GM18867 (cell line): ENCODE measurements around the gene ARHGEF3.

Source experiments
- ATAC-seq: cut with Tn5 transposase; IDR thresholded peaks from one replicate; pipeline ENCODE4 v1.9.1; 2021; ENCODE audit warnings: mild to moderate bottlenecking, moderate library complexity; ENCODE audit not compliant: unreplicated experiment

ARHGEF3 gene

DNA sequence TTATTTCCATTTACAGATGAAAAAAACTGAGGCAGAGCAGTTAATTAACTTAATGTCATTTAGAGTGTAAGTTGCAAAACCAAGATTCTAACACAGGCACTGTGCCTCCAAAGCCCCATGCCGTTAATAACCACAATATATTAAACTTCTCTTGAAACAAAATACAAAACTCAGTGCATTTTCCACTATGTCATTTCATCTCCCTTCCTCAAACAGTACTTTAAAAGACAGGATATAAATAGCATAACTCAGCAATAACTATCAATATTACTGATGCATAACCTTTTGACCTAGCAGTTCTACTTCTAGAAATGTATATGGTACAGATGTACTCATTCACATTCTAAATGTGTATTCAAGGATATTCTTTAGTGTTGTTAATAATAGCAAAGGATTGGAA, 113.6 kb downstream of the ARHGEF3 start:
- peak; percentile 55 for ATAC-seq

DNA sequence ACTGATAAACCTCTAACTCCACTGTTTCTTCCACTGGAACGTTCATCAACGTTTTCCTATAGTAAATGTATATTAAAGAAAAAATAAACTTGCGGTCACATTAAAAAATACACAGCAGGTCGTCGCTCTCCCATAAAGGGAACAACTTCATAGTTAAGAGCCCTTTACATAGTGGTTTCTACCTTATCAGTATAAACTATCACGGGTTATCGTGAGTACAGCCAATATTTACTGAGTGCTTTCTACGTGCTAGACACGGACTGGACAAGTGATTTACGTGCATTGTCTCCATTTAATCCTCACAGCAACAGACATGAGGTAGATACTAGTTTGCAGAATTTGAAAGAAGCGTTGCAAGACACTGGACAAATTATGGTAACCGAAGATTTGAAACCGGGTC, 117.7 kb downstream of the ARHGEF3 start:
- no peak for ATAC-seq

DNA sequence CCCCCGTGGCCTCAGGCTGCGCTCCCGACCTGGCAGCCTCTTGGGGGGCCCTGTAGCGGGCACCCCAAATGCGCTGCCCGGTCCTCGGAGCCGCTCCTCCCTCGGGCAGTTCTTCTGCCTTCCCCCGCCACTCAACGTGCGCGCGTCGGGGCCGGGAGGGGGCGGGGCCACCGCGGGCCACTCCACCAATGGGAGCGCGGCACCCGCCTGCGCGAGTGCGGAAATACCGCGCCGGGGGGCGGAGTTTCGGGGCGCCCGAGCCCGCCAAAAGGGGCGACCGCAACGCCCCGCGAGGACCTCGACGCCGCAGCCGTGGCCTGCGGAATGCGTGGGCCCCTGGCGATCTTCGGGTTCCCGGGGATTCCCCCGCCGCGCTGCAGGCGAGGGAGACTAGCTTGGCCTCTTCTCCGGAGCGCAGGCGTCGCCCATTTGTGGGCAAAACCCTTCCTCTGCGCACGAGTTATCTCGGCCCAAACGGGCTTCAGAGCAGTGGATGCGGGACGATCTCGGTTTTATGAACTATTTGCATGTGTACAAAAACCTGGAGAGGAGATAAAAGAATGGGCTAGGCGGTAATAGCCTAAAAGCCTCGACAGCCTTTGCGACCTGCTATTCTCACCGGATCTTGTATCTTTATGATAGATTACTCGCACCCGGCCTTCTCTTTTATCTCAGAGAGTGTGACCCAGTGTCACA, 118.5 kb downstream of the ARHGEF3 start, which contains the start of gene TASOR:
TSS of gene TASOR (minus strand) at position 144 of the 696 bp plus-strand sequence. CDS start 259 bp downstream, outside the sequence.
- peak; percentile 76 for ATAC-seq

DNA sequence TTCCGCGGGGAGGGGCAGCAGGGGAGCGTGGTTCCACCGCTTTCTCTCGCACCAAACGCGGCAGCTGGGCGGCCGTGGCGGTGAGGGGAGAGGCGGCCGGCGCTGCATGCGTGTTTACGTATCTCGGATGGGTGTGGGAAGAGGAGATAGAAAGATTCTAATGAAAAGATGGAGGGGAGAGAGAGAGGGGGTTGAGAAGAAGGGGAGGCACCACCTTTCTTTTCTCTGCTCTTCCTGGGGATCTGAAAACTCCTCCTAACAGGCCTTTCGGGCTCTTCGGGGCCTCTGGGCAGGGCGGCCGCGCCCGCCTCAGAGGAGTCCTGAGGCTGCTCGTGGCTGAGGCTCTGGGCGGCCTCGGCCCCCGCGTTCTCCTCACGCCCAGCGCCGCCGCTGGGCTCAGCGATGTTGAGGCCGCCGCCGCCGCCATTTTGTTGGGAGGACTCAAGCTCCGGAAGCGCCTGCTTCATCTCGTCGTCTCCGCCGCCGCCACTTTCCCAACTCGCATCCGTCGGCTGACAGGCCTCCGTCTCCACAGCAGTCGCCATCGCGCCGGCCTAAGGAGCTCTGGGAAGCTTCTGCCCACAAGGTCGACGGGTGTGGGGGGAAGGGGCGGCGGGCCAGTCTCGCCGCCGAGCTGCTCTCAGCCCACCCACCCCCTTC, 119.2 kb downstream of the ARHGEF3 start:
- ATAC-seq, result peak; percentile 72

DNA sequence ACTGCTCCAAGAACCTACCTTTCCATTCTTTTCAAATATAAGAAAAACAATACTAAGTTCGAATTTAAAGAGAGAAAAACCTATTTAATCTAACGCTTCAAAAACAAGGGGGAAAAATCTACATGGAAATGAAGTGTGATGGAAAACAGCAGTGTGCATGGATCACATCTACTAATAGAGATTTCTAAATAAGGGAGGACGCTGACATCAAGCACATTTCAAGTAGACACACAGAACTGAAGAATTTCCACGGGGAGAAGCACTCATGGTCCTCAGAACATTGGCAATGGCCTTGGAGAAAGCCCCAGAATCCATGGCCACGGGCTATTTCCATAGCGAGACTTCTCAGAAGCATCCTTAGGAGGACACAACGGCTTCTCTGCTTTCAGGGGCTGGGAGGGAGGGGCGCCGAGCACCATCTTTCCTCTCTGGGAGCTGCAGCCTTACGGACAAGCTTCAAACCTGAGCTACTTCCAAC, 119.7 kb downstream of the ARHGEF3 start:
- peak; percentile 0 for ATAC-seq

DNA sequence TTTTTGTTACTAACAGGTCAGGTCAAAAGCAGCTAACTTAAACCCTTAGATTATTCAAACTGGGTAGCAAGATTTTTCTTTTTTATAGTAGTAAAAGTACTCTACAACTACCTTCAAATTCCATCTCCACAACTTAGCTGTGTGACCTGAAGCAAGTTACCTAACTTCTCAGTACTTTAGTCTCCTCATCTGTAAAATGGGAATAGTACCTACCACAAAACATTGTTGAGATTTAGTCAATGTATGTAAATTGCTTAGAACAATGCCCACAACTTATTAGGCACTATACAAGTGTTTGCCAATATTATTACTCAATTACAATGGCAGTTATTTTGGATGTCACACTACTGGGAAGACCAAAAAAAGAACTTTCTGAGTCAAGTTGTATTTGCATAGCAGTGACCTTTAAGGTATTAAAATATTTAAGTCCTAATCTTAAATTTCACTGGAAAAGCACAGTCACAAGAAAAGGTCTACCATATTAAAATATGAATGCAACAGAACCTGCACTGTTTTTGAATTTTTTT, 121.6 kb downstream of the ARHGEF3 start:
- ATAC-seq, result no peak
